ENCODE measurements around the gene HOXA5.

DNA sequence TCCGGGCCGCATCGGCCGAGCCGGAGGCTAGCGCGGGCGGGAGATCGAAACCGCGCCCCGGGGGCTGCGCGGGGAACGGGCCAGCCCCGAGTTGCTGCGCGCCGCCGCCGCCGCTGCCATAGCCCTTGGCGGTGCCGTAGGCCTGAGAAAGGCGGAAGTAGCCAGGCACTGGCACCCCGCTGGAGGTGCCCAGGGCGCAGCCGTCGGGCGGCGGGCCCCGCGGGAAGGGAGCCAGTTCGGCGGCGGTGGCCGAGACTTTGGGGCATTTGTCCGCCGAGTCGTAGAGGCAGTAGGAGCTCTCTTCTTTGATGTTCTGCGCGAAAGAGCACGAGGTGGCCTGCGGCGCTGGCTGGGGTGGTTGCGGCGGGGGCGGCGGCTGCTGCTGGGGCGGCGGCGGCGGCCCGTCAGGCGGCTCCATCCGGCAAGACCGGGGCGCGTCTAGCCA is 30.1 kb upstream of the HOXA5 start:
- no peak for TF ChIP-seq ZNF837 (tag by site-specific recombination; IDR thresholded peaks at IDR 0.05)
- TF ChIP-seq CTCF (tag by site-specific recombination; IDR thresholded peaks at IDR 0.05), result no peak
- no peak for TF ChIP-seq ZNF555 (tag by site-specific recombination; conservative IDR thresholded peaks at IDR 0.05)
